Adrenal gland (tissue), 5 donors: ENCODE data around the gene CNOT8.

Experiments used
- CTCF ChIP-seq, 6 experiments: fragments of 450-650 bp in 4 of 6; fragments of 200-600 bp in 2 of 6; sonication (generic) in 1 of 6; IDR thresholded peaks; 1 replicate in 5 of 6; 2 replicates in 1 of 6; pipeline versions ENCODE4 v1.5.1 to v1.8.0; 2016 to 2021; ENCODE audit warnings: antibody characterized with exemption in 6 of 6, mild to moderate bottlenecking in 2 of 6, moderate library complexity in 1 of 6
- POLR2A ChIP-seq, 2 donors: fragments of 450-650 bp; IDR thresholded peaks; one replicate each; pipeline ENCODE4 v1.6.1; 2017; ENCODE audit warnings: antibody characterized with exemption in 2 of 2, mild to moderate bottlenecking in 2 of 2, moderate library complexity in 1 of 2
- donor health status: DM: no; HTN: no; CAD: no.

- TF ChIP-seq CTCF (IDR thresholded peaks at IDR 0.05), result no peak
- TF ChIP-seq POLR2A (IDR thresholded peaks at IDR 0.05), result no peak
These were observed 42.8 kb downstream of the CNOT8 start for GRCh38 chr5:154901276-154901675.
